ENCODE measurements around the gene FAN1.

- TF ChIP-seq POLR2A (IDR thresholded peaks at IDR 0.05) (no peak), POLR2AphosphoS5 (IDR thresholded peaks at IDR 0.05) (no peak), EP300 (IDR thresholded peaks at IDR 0.05) (no peak)
Measured at GRCh38 chr15:30924353-30924752, 20.6 kb downstream of the FAN1 start.

Measured in suprapubic skin (tissue), 4 donors.